Common myeloid progenitor, CD34-positive (primary cell): ENCODE data around the gene VAV3.

Experiments
- CTCF ChIA-PET: fragments of 350-600 bp; sonication (Branson Sonifier 250); formaldehyde crosslinking; loops from one replicate; lab custom pipeline; 2021; ENCODE audit warnings: antibody characterized with exemption; lab: Charles Lee
- POLR2A ChIA-PET: fragments of 350-600 bp; sonication (Branson Sonifier 250); formaldehyde crosslinking; loops from one replicate; lab custom pipeline; 2021; ENCODE audit warnings: antibody characterized with exemption; lab: Charles Lee
- DNase-seq, 3 donors: peaks; one replicate each; pipeline versions ENCODE4 v3.0.0 to v3.0.0-alpha.2; 2013
- H3K27ac ChIP-seq, 2 experiments: 1 replicate in 1 of 2; 2 replicates in 1 of 2; pipeline ENCODE4 v1.7.0; 2013; ENCODE audit warnings: inconsistent platforms in 2 of 2, low read length in 2 of 2, mild to moderate bottlenecking in 2 of 2, low read depth in 1 of 2, moderate library complexity in 1 of 2; ENCODE audit not compliant: severe bottlenecking in 2 of 2, insufficient read depth in 1 of 2, poor library complexity in 1 of 2
- H3K27me3 ChIP-seq, 5 experiments: replicated peaks in 2 of 5; 1 replicate in 3 of 5; 2 replicates in 2 of 5; pipeline versions ENCODE4 v1.6.1 to v1.7.0; 2013; ENCODE audit warnings: low read length in 4 of 5, mild to moderate bottlenecking in 2 of 5, moderate library complexity in 2 of 5, inconsistent platforms in 1 of 5; ENCODE audit not compliant: insufficient read depth in 5 of 5, control insufficient read depth in 4 of 5
- H3K36me3 ChIP-seq, 4 experiments: 1 replicate in 2 of 4; 2 replicates in 2 of 4; pipeline versions ENCODE4 v1.6.1 to v1.7.0; 2013; ENCODE audit warnings: low read length in 3 of 4, control low read depth in 1 of 4, mild to moderate bottlenecking in 1 of 4; ENCODE audit not compliant: control insufficient read depth in 4 of 4, insufficient read depth in 4 of 4
- H3K4me1 ChIP-seq, 4 experiments: 1 replicate in 3 of 4; 2 replicates in 1 of 4; pipeline versions ENCODE4 v1.6.1 to v1.7.1; 2013; ENCODE audit warnings: low read length in 3 of 4, mild to moderate bottlenecking in 3 of 4, control low read depth in 1 of 4, inconsistent platforms in 1 of 4, moderate library complexity in 1 of 4; ENCODE audit not compliant: control insufficient read depth in 4 of 4, insufficient read depth in 4 of 4; ENCODE audit errors: control extremely low read depth in 1 of 4
- H3K4me3 ChIP-seq, 7 experiments: 1 replicate in 4 of 7; 2 replicates in 3 of 7; pipeline versions ENCODE4 v1.5.1 to v1.7.0; 2013; ENCODE audit warnings: mild to moderate bottlenecking in 7 of 7, low read length in 6 of 7, moderate library complexity in 6 of 7, inconsistent platforms in 2 of 7, low read depth in 2 of 7, control low read depth in 1 of 7; ENCODE audit not compliant: insufficient read depth in 4 of 7, control insufficient read depth in 1 of 7; ENCODE audit errors: extremely low read depth in 1 of 7
- H3K9me3 ChIP-seq, 5 experiments: 1 replicate in 4 of 5; 2 replicates in 1 of 5; pipeline versions ENCODE4 v1.6.1 to v1.7.1; 2013; ENCODE audit warnings: low read length in 4 of 5, mild to moderate bottlenecking in 2 of 5, inconsistent platforms in 1 of 5, low read depth in 1 of 5, moderate library complexity in 1 of 5; ENCODE audit not compliant: control insufficient read depth in 4 of 5, insufficient read depth in 2 of 5; ENCODE audit errors: control extremely low read depth in 1 of 5
- WGBS: methylation state at CpG from one replicate; pipeline ENCODE4 v1.1.5; 2013; ENCODE audit not compliant: insufficient coverage; 5-methylcytosine and 5-hydroxymethylcytosine counted together

VAV3 gene

DNA sequence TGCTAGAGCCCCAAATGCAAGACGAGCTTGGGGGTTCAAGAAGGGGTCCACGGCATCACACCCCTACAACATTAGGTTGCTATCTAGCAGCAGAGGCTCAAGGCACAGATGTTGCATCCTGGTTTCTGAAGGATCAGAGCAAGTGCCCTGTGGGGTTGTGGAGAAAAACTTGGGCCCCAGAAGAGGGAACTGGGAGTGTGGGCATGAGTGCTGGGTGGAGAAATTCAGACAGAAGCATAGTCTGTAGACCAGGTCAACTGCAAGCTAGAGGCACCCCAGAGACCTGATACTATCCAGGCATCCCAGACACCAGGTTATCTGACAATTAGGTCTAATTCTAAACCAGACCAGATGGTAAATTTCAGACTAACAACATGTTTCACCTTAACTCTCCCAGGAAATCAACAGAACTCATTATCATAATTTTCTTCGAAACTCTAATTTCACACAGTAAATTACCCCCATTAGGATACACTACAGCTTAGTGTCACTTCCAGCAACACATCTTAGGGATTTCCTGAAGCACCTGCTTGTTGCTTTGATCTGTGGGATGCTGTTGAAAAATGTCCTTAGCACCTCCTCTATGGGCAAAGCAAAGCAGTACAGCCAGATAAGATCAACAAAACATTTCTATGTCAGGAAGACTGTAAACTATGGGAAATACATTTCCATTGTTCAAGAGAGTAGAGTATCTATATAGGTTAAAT, 179.3 kb downstream of the VAV3 start:
- POLR2A ChIA-PET: interaction anchor here (0.9 kb wide), 1 partner anchor 59 kb away, joined by 3 read pairs; no protein-coding TSS in a partner anchor
- WGBS: 68% methylated on average over 3 of the region's 3 CpGs
- CTCF ChIA-PET: interaction anchor here (0.8 to 13.7 kb wide), 13 partner anchors 12 to 727 kb away, joined by 3 to 271 read pairs (median 4); partner anchors contain the start of gene VAV3
- Histone ChIP-seq H3K9me3 (no peaks in the 10 kb centered on the region), H3K4me1 (peaks cover 23 to 75% (median 66%) of the 10 kb centered on the region in 4 experiments), H3K4me3 (peak overlapping the region in 5 of 7 experiments; percentile 6 to 60 (median 27)), H3K27me3 (no peaks in the 10 kb centered on the region), H3K36me3 (peaks cover 0 to 3% (median 0%) of the 10 kb centered on the region in 4 experiments), H3K27ac (peak overlapping the region; percentile 27 to 58)
- DNase-seq: peak; percentile 26 to 58 (median 34)

DNA sequence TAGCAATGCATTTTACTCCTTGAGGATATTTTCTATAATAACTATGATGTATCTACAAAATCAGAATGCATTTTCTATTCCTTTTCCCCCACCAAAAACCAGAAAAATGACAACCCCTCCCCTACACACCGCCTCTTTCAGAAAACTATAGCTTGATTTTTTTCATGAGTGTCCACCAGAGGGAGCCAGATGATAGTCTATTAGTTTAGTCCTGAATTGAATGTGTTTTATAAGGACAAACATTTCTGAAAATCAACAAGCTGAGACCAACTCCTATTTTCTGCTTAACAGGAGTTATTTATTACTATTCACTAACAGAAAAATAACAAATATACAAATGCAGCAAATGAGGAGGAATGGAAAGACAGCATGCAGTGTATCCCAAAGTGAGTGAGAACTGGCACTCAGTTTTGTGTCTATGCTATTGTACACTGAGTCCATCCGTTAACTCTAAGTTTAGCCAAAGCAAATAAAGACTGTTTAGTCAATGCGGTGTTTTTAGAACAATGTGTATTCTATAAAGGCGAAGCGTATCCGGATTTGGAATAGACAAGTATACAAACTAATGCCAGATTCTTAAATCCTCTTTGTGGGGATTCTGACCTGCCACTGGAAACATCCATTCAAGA, 182.6 kb downstream of the VAV3 start:
- Histone ChIP-seq H3K4me1 (peaks cover 7 to 44% (median 36%) of the 10 kb centered on the region in 4 experiments), H3K36me3 (peaks cover 0 to 9% (median 6%) of the 10 kb centered on the region in 4 experiments), H3K27me3 (no peaks in the 10 kb centered on the region), H3K4me3 (no peak overlapping the region), H3K9me3 (no peaks in the 10 kb centered on the region), H3K27ac (no peak overlapping the region)
- WGBS: 100% methylated on average over 1 of the region's 6 CpGs
- ChIA-PET POLR2A (interaction anchor here (1.6 kb wide), 1 partner anchor 344 kb away, joined by 5 read pairs; no protein-coding TSS in a partner anchor), CTCF (interaction anchor here (0.7 to 13.7 kb wide), 38 partner anchors 8 to 862 kb away, joined by 3 to 271 read pairs (median 4); partner anchors contain the start of genes SLC25A24 and VAV3)
- peak; percentile 75 to 88 (median 80) for DNase-seq

DNA sequence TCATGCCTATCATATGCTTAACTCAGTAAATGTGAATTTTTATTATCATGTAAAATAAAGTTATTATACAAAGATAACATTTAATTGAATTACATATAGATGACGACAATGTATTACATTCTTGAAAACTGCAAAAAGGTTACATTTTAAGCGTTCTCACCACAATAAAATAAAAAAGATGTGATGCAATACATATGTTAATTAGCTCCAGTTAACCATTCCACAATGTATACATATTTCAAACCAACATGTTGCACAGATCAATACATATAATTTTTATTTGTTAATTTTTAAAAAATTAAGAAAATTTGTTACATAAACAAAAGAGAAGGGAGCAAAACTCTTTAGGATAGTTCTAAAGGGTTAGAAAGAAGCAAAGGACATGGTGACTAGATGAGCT, 183.7 kb downstream of the VAV3 start:
- DNase-seq: no peak
- ChIA-PET CTCF (interaction anchor here (0.8 to 13.7 kb wide), 13 partner anchors 10 to 353 kb away, joined by 3 to 271 read pairs (median 6); partner anchors contain the start of gene VAV3), POLR2A (interaction anchor here (0.6 to 1.6 kb wide), 2 partner anchors 37 to 345 kb away, joined by 4 to 5 read pairs; no protein-coding TSS in a partner anchor)
- Histone ChIP-seq H3K27ac (no peak overlapping the region), H3K4me3 (no peak overlapping the region), H3K4me1 (peaks cover 7 to 35% (median 25%) of the 10 kb centered on the region in 4 experiments), H3K27me3 (no peaks in the 10 kb centered on the region), H3K9me3 (no peaks in the 10 kb centered on the region), H3K36me3 (peaks cover 3 to 17% (median 8%) of the 10 kb centered on the region in 4 experiments)
- no CpG with 5 or more reads among the region's 2 CpGs for WGBS

DNA sequence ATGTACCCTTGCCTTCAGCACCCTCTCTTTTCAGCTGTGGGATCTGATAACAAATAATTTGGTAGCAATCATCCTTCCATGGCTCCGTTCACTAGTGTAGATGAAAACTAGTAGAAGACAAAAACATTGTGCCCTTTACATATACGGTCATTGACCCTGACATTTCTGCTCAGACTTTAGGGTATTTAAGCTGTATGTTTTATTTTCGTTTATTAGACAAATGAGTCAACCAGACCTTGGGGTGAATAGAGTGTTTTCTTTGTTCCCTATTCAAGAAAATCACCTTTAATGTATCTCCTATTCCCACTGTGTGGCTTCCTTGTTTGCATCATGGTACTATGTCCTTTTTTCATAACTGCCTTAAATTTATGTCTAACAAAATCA, 187.3 kb downstream of the VAV3 start:
- H3K9me3 ChIP-seq: no peaks in the 10 kb centered on the region
- DNase-seq: no peak
- 86% methylated on average over 3 of the region's 3 CpGs for WGBS
- H3K36me3 ChIP-seq: peaks cover 4 to 34% (median 19%) of the 10 kb centered on the region in 4 experiments
- peaks cover 0 to 8% (median 5%) of the 10 kb centered on the region in 4 experiments for H3K4me1 ChIP-seq
- POLR2A ChIA-PET: no interaction called here
- no peak overlapping the region for H3K27ac ChIP-seq
- CTCF ChIA-PET: interaction anchor here (0.8 to 13.7 kb wide), 4 partner anchors 12 to 357 kb away, joined by 3 to 271 read pairs (median 3); no protein-coding TSS in a partner anchor
- H3K4me3 ChIP-seq: no peak overlapping the region
- no peaks in the 10 kb centered on the region for H3K27me3 ChIP-seq

DNA sequence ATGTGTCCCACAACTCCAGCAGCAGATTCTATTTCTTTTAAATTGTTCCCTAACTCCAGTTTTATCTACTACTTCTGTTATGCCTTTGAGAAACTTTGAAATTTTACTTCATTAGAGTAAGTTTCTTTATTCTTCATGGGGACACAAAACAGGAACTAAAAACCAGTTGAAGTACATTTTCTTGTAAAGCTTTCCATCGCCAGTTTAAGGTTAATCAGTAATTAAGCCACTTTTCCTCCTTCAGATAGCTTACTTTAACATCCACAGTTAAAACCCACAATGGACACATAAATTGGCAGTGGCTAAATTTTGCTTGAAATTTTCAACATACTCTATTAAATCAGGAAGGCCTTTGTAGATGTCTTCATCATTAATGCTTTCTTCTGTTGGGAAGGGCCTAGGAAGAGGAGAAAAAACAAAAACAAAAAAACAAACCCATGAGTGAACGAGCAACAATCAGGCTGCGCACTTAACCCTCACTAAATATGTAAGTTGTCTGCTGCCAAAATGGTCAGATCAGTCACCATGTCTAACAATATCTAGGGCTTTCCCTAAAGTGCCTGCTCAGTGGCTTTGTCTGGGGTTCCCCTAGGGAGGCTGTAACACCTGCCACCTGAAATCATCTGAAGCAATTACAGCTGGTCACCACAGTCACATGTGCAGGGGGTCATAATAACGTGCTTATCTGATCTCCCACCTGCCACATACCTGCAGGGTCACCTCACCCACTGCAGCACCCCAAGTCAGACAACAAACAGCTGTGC, 187.9 kb downstream of the VAV3 start:
- H3K27me3 ChIP-seq: no peaks in the 10 kb centered on the region
- CTCF ChIA-PET: interaction anchor here (0.8 to 13.7 kb wide), 4 partner anchors 11 to 358 kb away, joined by 3 to 271 read pairs (median 3); no protein-coding TSS in a partner anchor
- POLR2A ChIA-PET: no interaction called here
- no peaks in the 10 kb centered on the region for H3K9me3 ChIP-seq
- WGBS: 100% methylated on average over 1 of the region's 4 CpGs
- peaks cover 0 to 5% (median 2%) of the 10 kb centered on the region in 4 experiments for H3K4me1 ChIP-seq
- peak in 2 of 3 donors; percentile 36 to 37 for DNase-seq
- peaks cover 4 to 38% (median 20%) of the 10 kb centered on the region in 4 experiments for H3K36me3 ChIP-seq
- no peak overlapping the region for H3K27ac ChIP-seq
- H3K4me3 ChIP-seq: no peak overlapping the region

DNA sequence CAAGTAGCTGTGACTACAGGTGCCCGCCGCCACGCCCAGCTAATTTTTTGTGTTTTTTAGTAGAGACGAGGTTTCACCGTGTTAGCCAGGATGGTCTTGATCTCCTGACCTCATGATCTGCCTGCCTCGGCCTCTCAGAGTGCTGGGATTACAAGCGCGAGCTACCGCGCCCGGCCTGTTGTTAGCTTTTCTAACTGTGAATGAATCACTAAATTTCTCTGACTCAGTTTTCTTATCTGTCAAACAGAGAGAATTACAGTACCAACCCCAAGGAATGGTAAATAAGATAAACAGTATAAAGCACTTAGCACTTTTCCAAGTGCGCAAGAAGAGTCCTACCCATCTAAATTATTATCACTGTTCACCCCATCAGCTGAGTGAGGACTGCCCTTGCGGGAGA, 193.6 kb downstream of the VAV3 start:
- POLR2A ChIA-PET: no interaction called here
- no peak overlapping the region for H3K4me3 ChIP-seq
- DNase-seq: no peak
- H3K27me3 ChIP-seq: no peaks in the 10 kb centered on the region
- CTCF ChIA-PET: interaction anchor here (1.1 to 1.4 kb wide), 3 partner anchors 11 to 360 kb away, joined by 3 to 5 read pairs (median 3); no protein-coding TSS in a partner anchor
- H3K27ac ChIP-seq: no peak overlapping the region
- peaks cover 24 to 70% (median 48%) of the 10 kb centered on the region in 4 experiments for H3K36me3 ChIP-seq
- 98% methylated on average over 6 of the region's 13 CpGs for WGBS
- H3K4me1 ChIP-seq: no peaks in the 10 kb centered on the region
- H3K9me3 ChIP-seq: no peaks in the 10 kb centered on the region
